HepG2 (cell line): ENCODE results near the gene C1orf159. TPM values are rescaled to one million over a fixed set of nuclear protein-coding genes. Genes with fewer than 3 reads are reported as not detected.
A peak's percentile ranks its signal among the peaks of the same experiment; 100 is the strongest.

Source experiments
- CBX1 ChIP-seq: IDR thresholded peaks from one replicate; pipeline ENCODE4 v1.6.1; 2016; ENCODE audit warnings: antibody characterized with exemption, low read depth
- FOXO4 ChIP-seq: sonication (generic); formaldehyde crosslinking; conservative IDR thresholded peaks from 2 replicates; pipeline ENCODE4 v1.8.1; 2023; ENCODE audit warnings: missing genetic modification reagents
- HOXA5 ChIP-seq: sonication (generic); formaldehyde crosslinking; IDR thresholded peaks from 2 replicates; pipeline ENCODE4 v1.4.0; 2020; ENCODE audit warnings: missing genetic modification reagents
- MIER2 ChIP-seq: IDR thresholded peaks from 2 replicates; pipeline ENCODE4 v1.6.1; 2016; ENCODE audit warnings: missing biosample characterization, missing genetic modification reagents
- NFE2 ChIP-seq: sonication (generic); formaldehyde crosslinking; IDR thresholded peaks from 2 replicates; pipeline ENCODE4 v1.4.0; 2020; ENCODE audit warnings: missing genetic modification reagents
- ONECUT2 ChIP-seq: sonication (generic); formaldehyde crosslinking; IDR thresholded peaks from 2 replicates; pipeline ENCODE4 v1.4.0; 2020; ENCODE audit warnings: missing genetic modification reagents
- STAT5B ChIP-seq: sonication (generic); formaldehyde crosslinking; IDR thresholded peaks from 2 replicates; pipeline ENCODE4 v1.4.0; 2020; ENCODE audit warnings: missing genetic modification reagents
- TFDP2 ChIP-seq: sonication (generic); formaldehyde crosslinking; IDR thresholded peaks from 2 replicates; pipeline ENCODE4 v1.4.0; 2020; ENCODE audit warnings: missing genetic modification reagents
- THYN1 ChIP-seq: sonication (generic); formaldehyde crosslinking; IDR thresholded peaks from 2 replicates; pipeline ENCODE4 v1.8.1; 2023; ENCODE audit warnings: low read depth, mild to moderate bottlenecking, moderate library complexity, missing genetic modification reagents, borderline replicate concordance
- U2AF1 ChIP-seq: fragments of 200-400 bp; formaldehyde crosslinking; optimal IDR thresholded peaks from 2 replicates; pipeline ENCODE3; 2017; ENCODE audit warnings: mild to moderate bottlenecking, low read depth, low read length
- ZC3H13 ChIP-seq: sonication (generic); formaldehyde crosslinking; IDR thresholded peaks from 2 replicates; pipeline ENCODE4 v1.8.1; 2023; ENCODE audit warnings: mild to moderate bottlenecking, missing genetic modification reagents, moderate library complexity
- ZGPAT ChIP-seq: IDR thresholded peaks from 2 replicates; pipeline ENCODE4 v1.6.1; 2016; ENCODE audit warnings: mild to moderate bottlenecking
- ZMAT5 ChIP-seq: sonication (generic); formaldehyde crosslinking; IDR thresholded peaks from 2 replicates; pipeline ENCODE4 v1.5.0; 2020; ENCODE audit warnings: mild to moderate bottlenecking, low read depth, missing genetic modification reagents, borderline replicate concordance
- ZNF263 ChIP-seq: sonication (generic); formaldehyde crosslinking; IDR thresholded peaks from 2 replicates; pipeline ENCODE4 v1.4.0; 2020; ENCODE audit warnings: missing genetic modification reagents
- ZNF276 ChIP-seq: sonication (generic); formaldehyde crosslinking; IDR thresholded peaks from 2 replicates; pipeline ENCODE4 v1.4.0; 2020; ENCODE audit warnings: mild to moderate bottlenecking, low read depth, missing genetic modification reagents
- ZNF615 ChIP-seq: sonication (generic); formaldehyde crosslinking; IDR thresholded peaks from 2 replicates; pipeline ENCODE4 v1.5.0; 2020; ENCODE audit warnings: mild to moderate bottlenecking, missing genetic modification reagents, borderline replicate concordance
- ZNF720 ChIP-seq: sonication (generic); formaldehyde crosslinking; IDR thresholded peaks from 2 replicates; pipeline ENCODE4 v1.4.0; 2020; ENCODE audit warnings: missing genetic modification reagents
- polyA plus RNA-seq, 8 experiments: library from polyadenylated mRNA; depleted of rRNA in 3 of 8; stranded (reverse) in 7 of 8; unstranded in 1 of 8; fragments of >200 nt; fragmentation: Illumina TruSeq in 4 of 8; extraction: Trizol in 4 of 8; gene quantifications; 2 replicates each; pipeline versions ENCODE4 v1.2.1 to v1.2.3, GENCODE V29; 2011 to 2016; ENCODE audit warnings: low read depth in 4 of 8, missing spikeins in 1 of 8, mixed read lengths in 1 of 8; ENCODE audit not compliant: insufficient read depth in 1 of 8
- total RNA-seq, 5 experiments: library from RNA; depleted of rRNA; stranded (reverse); fragments of >200 nt; fragmentation: Illumina TruSeq; extraction: Trizol; gene quantifications; 2 replicates each; pipeline ENCODE4 v1.2.3, GENCODE V29; 2016; ENCODE audit warnings: low read depth in 1 of 5

C1orf159 gene
- total and polyA plus RNA-seq, 2 of the 13 experiments (the other 11 are each of a cell fraction or from before 2014, with no cell fraction given): 3.8 to 6.7 TPM

- TF ChIP-seq TFDP2 (CRISPR knock-in tag) (no peak), ZC3H13 (CRISPR knock-in tag) (no peak; the same call in 1 of the 2 replicates), MIER2 (no peak), ZMAT5 (CRISPR knock-in tag) (no peak), CBX1 (no peak), U2AF1 (no peak), ZNF276 (CRISPR knock-in tag) (no peak; the same call in 1 of the 2 replicates), NFE2 (no peak), ONECUT2 (CRISPR knock-in tag) (no peak), ZNF720 (CRISPR knock-in tag) (0 out of 2 replicates have a peak, but pooled peaks have one; percentile 56), FOXO4 (CRISPR knock-in tag) (no peak), THYN1 (no peak), ZNF615 (CRISPR knock-in tag) (no peak), ZGPAT (CRISPR knock-in tag) (peak; percentile 80), HOXA5 (CRISPR knock-in tag) (0 out of 2 replicates have a peak, but pooled peaks have one; percentile 59), STAT5B (CRISPR knock-in tag) (no peak), ZNF263 (CRISPR knock-in tag) (no peak)
These were observed 51.7 kb downstream of the C1orf159 start (continued) for GRCh38 chr1:1063945-1064831.
